BE2C (cell line): ENCODE results near the gene TSC22D3.

Experiments
- DNase-seq: peaks from one replicate; pipeline ENCODE4 v3.0.0-alpha.2; 2020
- H3K27me3 ChIP-seq: fragments of 250-450 bp; sonication (Bioruptor Pico); 2 replicates; pipeline ENCODE4 v1.5.1; 2020; ENCODE audit warnings: mild to moderate bottlenecking
- H3K36me3 ChIP-seq: fragments of 250-450 bp; sonication (Bioruptor Pico); 2 replicates; pipeline ENCODE4 v1.5.1; 2020; ENCODE audit warnings: mild to moderate bottlenecking
- H3K4me1 ChIP-seq: fragments of 250-450 bp; sonication (Bioruptor Pico); 2 replicates; pipeline ENCODE4 v1.5.1; 2020
- H3K4me3 ChIP-seq: 2 replicates; pipeline ENCODE4 v1.5.1; 2011; ENCODE audit warnings: low read depth, low read length
- H3K9me3 ChIP-seq: fragments of 250-450 bp; sonication (Bioruptor Pico); 2 replicates; pipeline ENCODE4 v1.5.1; 2020
- TF ChIP-seq, protein P1 (sequence below): IDR thresholded peaks from 2 replicates; pipeline ENCODE4 v1.5.1; 2012; ENCODE audit warnings: mild to moderate bottlenecking, low read depth, low read length

The TSC22D3 gene

DNA sequence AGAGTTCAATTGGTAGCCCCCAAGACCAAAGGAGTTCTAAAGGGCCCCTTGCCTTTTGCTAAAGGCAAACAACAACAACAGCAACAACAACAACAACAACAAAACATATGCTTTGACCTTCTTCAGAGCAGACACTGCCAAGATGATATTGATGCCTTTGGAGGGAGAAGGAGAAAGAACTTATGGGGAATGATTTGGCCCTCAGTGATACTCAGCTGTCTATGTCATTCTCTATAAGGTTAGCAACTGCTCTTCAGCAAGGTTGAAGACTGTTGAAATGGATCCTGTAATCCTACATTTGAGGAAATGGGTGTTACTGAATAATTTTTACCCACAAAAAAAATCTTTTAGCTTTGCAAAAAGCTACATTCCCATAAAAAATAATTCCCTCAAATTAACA lies 74.8 kb downstream of the TSC22D3 start:
- H3K9me3 ChIP-seq, result no peaks in the 10 kb centered on the region

DNA sequence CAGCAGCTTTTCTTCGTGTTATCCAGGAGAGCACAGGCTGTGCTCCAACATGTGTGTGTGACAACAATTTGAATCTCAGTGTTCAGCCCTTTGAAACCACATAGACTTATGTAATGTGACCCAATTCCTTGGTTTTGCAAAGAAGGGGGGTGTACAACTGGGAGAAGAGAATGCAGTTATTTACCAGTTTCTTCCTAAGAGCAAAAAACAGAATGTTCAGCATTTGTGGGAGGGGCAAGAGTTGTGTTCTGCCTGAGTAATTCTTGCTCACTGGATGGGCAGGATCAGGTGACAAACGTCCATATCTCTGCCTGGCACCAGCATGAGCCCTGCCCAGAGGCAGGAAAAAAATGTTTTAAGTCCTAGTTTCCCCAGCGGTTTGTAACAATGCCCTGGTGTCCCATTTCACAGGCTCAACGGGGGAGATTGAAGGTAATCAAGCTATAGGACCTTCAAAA lies 75.2 kb downstream of the TSC22D3 start:
- H3K4me1 ChIP-seq, result no peaks in the 10 kb centered on the region
- TF ChIP-seq, protein P1, sequence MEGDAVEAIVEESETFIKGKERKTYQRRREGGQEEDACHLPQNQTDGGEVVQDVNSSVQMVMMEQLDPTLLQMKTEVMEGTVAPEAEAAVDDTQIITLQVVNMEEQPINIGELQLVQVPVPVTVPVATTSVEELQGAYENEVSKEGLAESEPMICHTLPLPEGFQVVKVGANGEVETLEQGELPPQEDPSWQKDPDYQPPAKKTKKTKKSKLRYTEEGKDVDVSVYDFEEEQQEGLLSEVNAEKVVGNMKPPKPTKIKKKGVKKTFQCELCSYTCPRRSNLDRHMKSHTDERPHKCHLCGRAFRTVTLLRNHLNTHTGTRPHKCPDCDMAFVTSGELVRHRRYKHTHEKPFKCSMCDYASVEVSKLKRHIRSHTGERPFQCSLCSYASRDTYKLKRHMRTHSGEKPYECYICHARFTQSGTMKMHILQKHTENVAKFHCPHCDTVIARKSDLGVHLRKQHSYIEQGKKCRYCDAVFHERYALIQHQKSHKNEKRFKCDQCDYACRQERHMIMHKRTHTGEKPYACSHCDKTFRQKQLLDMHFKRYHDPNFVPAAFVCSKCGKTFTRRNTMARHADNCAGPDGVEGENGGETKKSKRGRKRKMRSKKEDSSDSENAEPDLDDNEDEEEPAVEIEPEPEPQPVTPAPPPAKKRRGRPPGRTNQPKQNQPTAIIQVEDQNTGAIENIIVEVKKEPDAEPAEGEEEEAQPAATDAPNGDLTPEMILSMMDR, result no peak
- no peaks in the 10 kb centered on the region for H3K36me3 ChIP-seq
- H3K4me3 ChIP-seq, result no peak overlapping the region
- no peak for DNase-seq
- H3K27me3 ChIP-seq, result no peaks in the 10 kb centered on the region
- H3K9me3 ChIP-seq, result no peaks in the 10 kb centered on the region

More for the DNA sequence above, 74.8 kb downstream of the TSC22D3 start:
- DNase-seq, result no peak
- TF ChIP-seq, protein P1, result no peak
- Histone ChIP-seq H3K27me3 (no peaks in the 10 kb centered on the region), H3K4me1 (no peaks in the 10 kb centered on the region), H3K4me3 (no peak overlapping the region), H3K36me3 (no peaks in the 10 kb centered on the region)

DNA sequence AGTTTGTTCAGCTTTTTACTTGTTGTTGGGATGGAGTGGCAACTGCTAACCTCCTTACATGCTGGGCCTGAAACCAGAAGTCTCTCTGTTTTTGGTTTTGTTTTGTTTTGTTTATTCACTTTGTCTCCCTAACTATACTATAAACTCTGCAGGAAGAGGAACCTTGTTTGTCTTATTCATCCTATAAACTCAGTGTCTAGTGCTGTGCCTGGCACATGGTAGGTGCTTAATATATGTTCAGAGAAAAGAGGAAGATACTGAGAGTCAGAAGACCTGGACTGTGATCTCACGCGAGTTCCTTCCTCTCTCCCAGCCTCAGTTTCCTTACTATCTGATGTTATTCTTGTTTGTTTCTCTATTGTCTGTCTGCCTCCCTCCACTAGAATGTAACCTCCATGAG lies 76.0 kb downstream of the TSC22D3 start:
- H3K4me3 ChIP-seq, result no peak overlapping the region
- H3K36me3 ChIP-seq, result no peaks in the 10 kb centered on the region
- H3K27me3 ChIP-seq, result no peaks in the 10 kb centered on the region
- no peaks in the 10 kb centered on the region for H3K4me1 ChIP-seq
- H3K9me3 ChIP-seq, result no peaks in the 10 kb centered on the region
- no peak for DNase-seq
- TF ChIP-seq, protein P1, result no peak

DNA sequence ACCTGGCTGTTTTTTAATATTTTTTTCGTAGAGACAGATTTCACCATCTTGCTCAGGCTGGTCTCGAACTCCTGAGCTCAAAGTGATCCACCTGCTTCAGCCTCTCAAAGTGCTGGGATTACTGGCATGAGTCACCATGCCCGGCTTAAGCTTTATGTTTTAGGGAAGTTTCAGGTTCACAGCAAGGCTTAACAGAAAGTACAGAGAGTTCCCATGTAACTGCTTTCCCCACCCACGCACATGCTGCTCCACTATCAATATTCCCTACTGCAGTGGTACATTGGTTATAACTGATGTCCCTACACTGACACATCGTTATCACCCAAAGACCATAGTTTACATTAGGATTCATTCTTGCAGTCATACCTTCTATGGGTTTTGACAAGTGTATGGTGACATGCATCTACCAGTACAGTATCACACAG lies 84.6 kb downstream of the TSC22D3 start:
- H3K9me3 ChIP-seq, result no peaks in the 10 kb centered on the region
- no peaks in the 10 kb centered on the region for H3K36me3 ChIP-seq
- no peak overlapping the region for H3K4me3 ChIP-seq
- DNase-seq, result no peak
- TF ChIP-seq, protein P1, result no peak
- H3K4me1 ChIP-seq, result no peaks in the 10 kb centered on the region
- no peaks in the 10 kb centered on the region for H3K27me3 ChIP-seq

DNA sequence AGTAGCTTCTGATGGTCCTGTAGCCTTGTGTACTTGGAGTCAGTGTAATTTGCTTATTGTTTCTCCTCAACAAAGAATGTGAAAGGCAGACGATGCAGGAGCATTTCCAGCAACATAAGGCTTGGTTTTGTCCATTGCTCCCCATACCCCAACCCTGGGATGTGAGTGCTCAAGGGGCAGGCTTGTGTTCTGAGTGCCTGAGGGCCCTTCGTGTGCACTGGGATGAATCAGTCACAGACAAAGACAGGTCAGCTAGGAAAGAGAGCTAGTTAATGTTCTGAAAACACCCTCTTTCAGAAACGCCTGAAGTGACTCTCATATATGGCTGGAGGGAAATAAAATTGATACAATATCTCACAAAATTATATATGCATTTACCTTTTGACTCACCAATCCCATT lies 88.1 kb downstream of the TSC22D3 start:
- Histone ChIP-seq H3K36me3 (no peaks in the 10 kb centered on the region), H3K4me3 (no peak overlapping the region), H3K27me3 (no peaks in the 10 kb centered on the region), H3K4me1 (no peaks in the 10 kb centered on the region), H3K9me3 (no peaks in the 10 kb centered on the region)
- no peak for DNase-seq
- TF ChIP-seq, protein P1, result no peak

DNA sequence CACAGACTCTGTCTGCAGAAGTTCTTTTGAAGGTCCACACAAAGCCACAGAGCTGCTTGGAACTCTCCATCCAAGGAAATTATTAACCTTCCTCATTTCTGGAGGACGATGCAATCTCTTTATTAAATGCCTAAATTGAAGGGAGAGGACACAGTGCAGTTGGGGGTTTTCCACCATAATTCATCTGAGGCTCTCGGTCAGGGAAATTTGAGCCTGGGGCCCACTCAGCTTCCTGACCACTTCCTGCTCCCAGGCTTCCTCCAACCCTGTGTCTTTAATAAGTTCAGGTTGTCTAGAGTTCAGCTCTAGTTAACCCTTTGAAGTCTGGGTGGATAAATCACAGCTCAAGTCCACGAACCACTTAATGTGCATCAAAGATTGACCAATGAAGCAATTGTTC lies 88.8 kb downstream of the TSC22D3 start:
- Histone ChIP-seq H3K36me3 (no peaks in the 10 kb centered on the region), H3K9me3 (no peaks in the 10 kb centered on the region), H3K4me3 (no peak overlapping the region), H3K27me3 (no peaks in the 10 kb centered on the region), H3K4me1 (no peaks in the 10 kb centered on the region)
- TF ChIP-seq, protein P1, result no peak
- no peak for DNase-seq
